Activated CD8-positive, alpha-beta memory T cell treated with anti-CD3 and anti-CD28 coated beads for 48 hours (primary cell): ENCODE results near the gene PRX.

Experiments
- DNase-seq, 3 experiments: peaks; one replicate each; pipeline ENCODE4 v3.0.0-alpha.2; 2020; ENCODE audit warnings: low read depth in 2 of 3, low spot score in 2 of 3

PRX gene

GRCh38 chr19:40365613-40366401 is 47.4 kb downstream of the PRX start:
- DNase-seq = peak; percentile 32 to 43 (median 35)

GRCh38 chr19:40365010-40365409 is 48.2 kb downstream of the PRX start:
- no peak for DNase-seq

GRCh38 chr19:40363069-40363468 is 50.1 kb downstream of the PRX start:
- no peak for DNase-seq

GRCh38 chr19:40362160-40362559 is 51.0 kb downstream of the PRX start:
- no peak for DNase-seq

GRCh38 chr19:40360708-40361241 is 52.4 kb downstream of the PRX start:
- DNase-seq = no peak

- DNase-seq = no peak
Measured at GRCh38 chr19:40360020-40360707, 53.0 kb downstream of the PRX start.

GRCh38 chr19:40358773-40359172 is 54.4 kb downstream of the PRX start:
- DNase-seq = no peak

GRCh38 chr19:40357640-40358039 is 55.5 kb downstream of the PRX start:
- DNase-seq = no peak

- no peak for DNase-seq
Measured at GRCh38 chr19:40356681-40357595, 56.2 kb downstream of the PRX start.

GRCh38 chr19:40355975-40356680 is 57.0 kb downstream of the PRX start:
- no peak for DNase-seq

- peak in 1 of 3 experiments; percentile 2 for DNase-seq
Measured at GRCh38 chr19:40348961-40349507, 64.1 kb downstream of the PRX start.

- peak; percentile 90 to 99 (median 90) for DNase-seq
Measured at GRCh38 chr19:40348125-40348913, 64.9 kb downstream of the PRX start, which contains the start of the genes C19orf47 and PLD3. TSS of gene C19orf47 (minus strand) at chr19:40348397. CDS start at chr19:40341857, 6,540 bp downstream. TSS of gene PLD3 (plus strand) at chr19:40348695. CDS start at chr19:40366484, 17,789 bp downstream.

GRCh38 chr19:40344422-40344821 is 68.8 kb downstream of the PRX start:
- DNase-seq = no peak
